MM.1S (cell line): ENCODE data around the gene TNPO3.

Experiments used
- DNase-seq: peaks from one replicate; pipeline ENCODE4 v3.0.0-alpha.2; 2015
- H2AFZ ChIP-seq: fragments of 300-600 bp; sonication (generic); 2 replicates; pipeline ENCODE4 v1.6.0; 2016; ENCODE audit warnings: antibody characterized with exemption, low read length
- H3F3A ChIP-seq: fragments of 300-600 bp; sonication (generic); 2 replicates; pipeline ENCODE4 v1.6.1; 2016; ENCODE audit warnings: mild to moderate bottlenecking, antibody characterized with exemption, low read length, moderate library complexity, mixed read lengths; ENCODE audit not compliant: insufficient read depth
- H3K27ac ChIP-seq: fragments of 300-600 bp; sonication (generic); 2 replicates; pipeline ENCODE4 v1.5.1; 2016; ENCODE audit warnings: mild to moderate bottlenecking, low read length
- H3K27me3 ChIP-seq: fragments of 300-600 bp; sonication (generic); replicated peaks from 2 replicates; pipeline ENCODE4 v1.6.0; 2016; ENCODE audit warnings: low read length; ENCODE audit not compliant: insufficient read depth
- H3K36me3 ChIP-seq: fragments of 300-600 bp; sonication (generic); replicated peaks from 2 replicates; pipeline ENCODE4 v1.6.1; 2016; ENCODE audit warnings: mild to moderate bottlenecking, low read length, mixed read lengths; ENCODE audit not compliant: insufficient read depth
- H3K4me1 ChIP-seq: fragments of 300-600 bp; sonication (generic); 2 replicates; pipeline ENCODE4 v1.6.1; 2016; ENCODE audit warnings: low read length, mixed read lengths
- H3K4me2 ChIP-seq: fragments of 300-600 bp; sonication (generic); 2 replicates; pipeline ENCODE4 v1.6.0; 2016; ENCODE audit warnings: low read depth, low read length
- H3K4me3 ChIP-seq: fragments of 300-600 bp; sonication (generic); 2 replicates; pipeline ENCODE4 v1.5.1; 2016; ENCODE audit warnings: low read length, mixed read lengths
- H3K79me2 ChIP-seq: fragments of 300-600 bp; sonication (generic); 2 replicates; pipeline ENCODE4 v1.6.1; 2016; ENCODE audit warnings: mixed run types, low read length, mixed read lengths
- H3K9ac ChIP-seq: fragments of 300-600 bp; sonication (generic); 2 replicates; pipeline ENCODE4 v1.6.1; 2016; ENCODE audit warnings: low read length, mixed read lengths
- H3K9me2 ChIP-seq: fragments of 300-600 bp; sonication (generic); replicated peaks from 2 replicates; pipeline ENCODE4 v1.6.1; 2016; ENCODE audit warnings: mild to moderate bottlenecking, low read length, mixed read lengths; ENCODE audit not compliant: insufficient read depth
- H3K9me3 ChIP-seq: fragments of 300-600 bp; sonication (generic); replicated peaks from 2 replicates; pipeline ENCODE4 v1.6.1; 2016; ENCODE audit warnings: mild to moderate bottlenecking, low read length, mixed read lengths; ENCODE audit not compliant: insufficient read depth
- H4K20me1 ChIP-seq: fragments of 300-600 bp; sonication (generic); 2 replicates; pipeline ENCODE4 v1.6.1; 2016; ENCODE audit warnings: mild to moderate bottlenecking, low read length, moderate library complexity, mixed read lengths; ENCODE audit not compliant: insufficient read depth
- CTCF ChIP-seq: fragments of 300-600 bp; sonication (generic); IDR thresholded peaks from 2 replicates; pipeline ENCODE4 v1.5.1; 2016; ENCODE audit warnings: antibody characterized with exemption, low read length, mixed read lengths
- EZH2 ChIP-seq: fragments of 300-600 bp; sonication (generic); optimal IDR thresholded peaks from 2 replicates; pipeline ENCODE3; 2017; ENCODE audit warnings: low read depth, mild to moderate bottlenecking, antibody characterized with exemption, low read length, mixed read lengths
- EZH2phosphoT487 ChIP-seq: fragments of 300-600 bp; sonication (generic); IDR thresholded peaks from 2 replicates; pipeline ENCODE4 v1.6.1; 2018; ENCODE audit warnings: antibody characterized with exemption, low read length

TNPO3 gene

GRCh38 chr7:128961030-128961659, 93.8 kb downstream of the TNPO3 start:
- Histone ChIP-seq H3K9ac (no peak overlapping the region), H2AFZ (no peak overlapping the region), H3K79me2 (peaks cover 45% of the 10 kb centered on the region), H3K27me3 (no peaks in the 10 kb centered on the region), H4K20me1 (no peaks in the 10 kb centered on the region), H3K36me3 (peaks cover 28% of the 10 kb centered on the region), H3K27ac (no peak overlapping the region), H3K4me3 (no peak overlapping the region), H3K4me1 (peaks cover 29% of the 10 kb centered on the region), H3F3A (peaks cover 10% of the 10 kb centered on the region), H3K4me2 (no peak overlapping the region), H3K9me2 (no peaks in the 10 kb centered on the region), H3K9me3 (no peaks in the 10 kb centered on the region)
- no peak for DNase-seq
- no peak for TF ChIP-seq EZH2phosphoT487

DNA sequence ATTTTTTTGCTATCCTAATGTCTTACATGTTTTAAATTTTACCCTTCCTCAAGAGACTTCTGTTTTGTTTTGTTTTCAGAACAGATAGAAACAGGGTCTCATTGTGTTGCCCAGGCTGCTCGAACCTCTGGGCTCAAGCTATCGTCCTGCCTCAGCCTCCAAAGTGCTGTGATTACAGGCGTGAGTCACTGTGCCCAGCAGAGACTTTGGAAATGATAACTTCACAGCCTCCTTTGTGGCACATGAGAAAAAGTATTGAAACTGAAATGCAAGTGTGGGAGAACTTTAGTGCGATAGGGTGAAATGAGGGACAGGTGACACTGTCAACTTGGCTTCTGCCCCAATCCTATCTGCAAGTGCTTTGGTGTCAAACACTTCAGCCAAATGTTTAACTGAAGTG, 95.6 kb downstream of the TNPO3 start:
- no peaks in the 10 kb centered on the region for H3K27me3 ChIP-seq
- H3F3A ChIP-seq, result peaks cover 26% of the 10 kb centered on the region
- H2AFZ ChIP-seq, result no peak overlapping the region
- H3K36me3 ChIP-seq, result peaks cover 14% of the 10 kb centered on the region; the same call in 1 of the 2 replicates
- H3K9me2 ChIP-seq, result no peaks in the 10 kb centered on the region
- no peak overlapping the region for H3K4me2 ChIP-seq
- no peak overlapping the region for H3K4me3 ChIP-seq
- peaks cover 43% of the 10 kb centered on the region for H3K4me1 ChIP-seq
- no peak overlapping the region for H3K27ac ChIP-seq
- no peak for DNase-seq
- no peaks in the 10 kb centered on the region for H4K20me1 ChIP-seq
- no peak overlapping the region for H3K9ac ChIP-seq
- peaks cover 45% of the 10 kb centered on the region for H3K79me2 ChIP-seq
- no peaks in the 10 kb centered on the region for H3K9me3 ChIP-seq
- no peak for TF ChIP-seq EZH2phosphoT487
- TF ChIP-seq CTCF, result no peak
- no peak for TF ChIP-seq EZH2

- Histone ChIP-seq H3K27me3 (no peaks in the 10 kb centered on the region), H3F3A (peaks cover 24% of the 10 kb centered on the region), H3K9ac (peak overlapping the region; percentile 73; the same call in 1 of the 2 replicates), H3K4me2 (peak overlapping the region; percentile 88), H3K4me1 (peaks cover 37% of the 10 kb centered on the region), H3K9me3 (no peaks in the 10 kb centered on the region), H4K20me1 (no peaks in the 10 kb centered on the region), H3K4me3 (peak overlapping the region; percentile 51; the same call in 1 of the 2 replicates), H3K9me2 (no peaks in the 10 kb centered on the region), H2AFZ (no peak overlapping the region), H3K27ac (peak overlapping the region; percentile 92; the same call in 1 of the 2 replicates), H3K36me3 (peaks cover 8% of the 10 kb centered on the region; the same call in 1 of the 2 replicates), H3K79me2 (peaks cover 35% of the 10 kb centered on the region)
- no peak for DNase-seq
- TF ChIP-seq EZH2phosphoT487 (no peak), EZH2 (no peak), CTCF (no peak)
Measured at GRCh38 chr7:128955981-128956380, 98.9 kb downstream of the TNPO3 start.
